ENCODE measurements around the gene TRAPPC12. TPM values are rescaled to one million over a fixed set of nuclear protein-coding genes. Genes with fewer than 3 reads are reported as not detected.

TRAPPC12 gene
- polyA plus RNA-seq, 1 donor (not counting 4 experiments of a cell fraction or from before 2014, with no cell fraction given), result 44.2 TPM

GRCh38 chr2:3424171-3424795 is 44.8 kb downstream of the TRAPPC12 start:
- H3K27ac ChIP-seq (ENCODE audit: control insufficient read depth, insufficient read depth, low read length), result no peak overlapping the region
- peaks cover 35 to 46% of the 10 kb centered on the region in 2 experiments for H3K36me3 ChIP-seq (ENCODE audit: control insufficient read depth in 2 of 2, extremely low read depth in 1 of 2, insufficient read depth in 2 of 2, low read length in 2 of 2)
- dilution Hi-C loops (cut with MboI; ENCODE audit: extremely low pct_ligation_motif_present, low sequenced_read_pairs), result no loop called here
- H3K9me3 ChIP-seq (ENCODE audit: control insufficient read depth, low read depth, low read length), result no peaks in the 10 kb centered on the region
- no peak for FAIRE-seq
- no peak overlapping the region for H3K4me2 ChIP-seq (ENCODE audit: control insufficient read depth, extremely low read depth, insufficient read depth, low read depth, low read length)
- H3K4me1 ChIP-seq (ENCODE audit: control insufficient read depth, extremely low read depth, insufficient read depth, low read length), result no peaks in the 10 kb centered on the region
- H3K27me3 ChIP-seq (ENCODE audit: control insufficient read depth, extremely low read depth, insufficient read depth, low read length), result no peaks in the 10 kb centered on the region
- H3K4me3 ChIP-seq (ENCODE audit: control insufficient read depth in 2 of 3, extremely low read depth in 1 of 3, insufficient read depth in 2 of 3, low read depth in 1 of 3, low read length in 3 of 3), result no peak overlapping the region
- H2AFZ ChIP-seq (ENCODE audit: control insufficient read depth, low read length), result no peak overlapping the region
- H3K9ac ChIP-seq (ENCODE audit: control insufficient read depth, extremely low read depth, insufficient read depth, low read length), result no peak overlapping the region
- H4K20me1 ChIP-seq (ENCODE audit: control insufficient read depth, extremely low read depth, insufficient read depth, low read length), result no peaks in the 10 kb centered on the region
- peaks cover 3% of the 10 kb centered on the region for H3K79me2 ChIP-seq (ENCODE audit: control insufficient read depth, insufficient read depth, low read length)
- no peaks in the 10 kb centered on the region for H3K9me1 ChIP-seq (ENCODE audit: control insufficient read depth, extremely low read depth, insufficient read depth, low read length)
- no peak for TF ChIP-seq EZH2 (IDR thresholded peaks at IDR 0.05; ENCODE audit: low read length)
- TF ChIP-seq, protein P1, sequence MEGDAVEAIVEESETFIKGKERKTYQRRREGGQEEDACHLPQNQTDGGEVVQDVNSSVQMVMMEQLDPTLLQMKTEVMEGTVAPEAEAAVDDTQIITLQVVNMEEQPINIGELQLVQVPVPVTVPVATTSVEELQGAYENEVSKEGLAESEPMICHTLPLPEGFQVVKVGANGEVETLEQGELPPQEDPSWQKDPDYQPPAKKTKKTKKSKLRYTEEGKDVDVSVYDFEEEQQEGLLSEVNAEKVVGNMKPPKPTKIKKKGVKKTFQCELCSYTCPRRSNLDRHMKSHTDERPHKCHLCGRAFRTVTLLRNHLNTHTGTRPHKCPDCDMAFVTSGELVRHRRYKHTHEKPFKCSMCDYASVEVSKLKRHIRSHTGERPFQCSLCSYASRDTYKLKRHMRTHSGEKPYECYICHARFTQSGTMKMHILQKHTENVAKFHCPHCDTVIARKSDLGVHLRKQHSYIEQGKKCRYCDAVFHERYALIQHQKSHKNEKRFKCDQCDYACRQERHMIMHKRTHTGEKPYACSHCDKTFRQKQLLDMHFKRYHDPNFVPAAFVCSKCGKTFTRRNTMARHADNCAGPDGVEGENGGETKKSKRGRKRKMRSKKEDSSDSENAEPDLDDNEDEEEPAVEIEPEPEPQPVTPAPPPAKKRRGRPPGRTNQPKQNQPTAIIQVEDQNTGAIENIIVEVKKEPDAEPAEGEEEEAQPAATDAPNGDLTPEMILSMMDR (optimal IDR thresholded peaks at IDR 0.05 in 1 of 3, IDR thresholded peaks at IDR 0.05 in 1 of 3, conservative IDR thresholded peaks at IDR 0.05 in 1 of 3; ENCODE audit: extremely low read depth in 1 of 3, insufficient read depth in 2 of 3, low read length in 3 of 3), result no peak
- DNase-seq (ENCODE audit: low read depth, low spot score), result no peak

GRCh38 chr2:3426615-3427014 is 47.1 kb downstream of the TRAPPC12 start:
- FAIRE-seq (no peak), DNase-seq (ENCODE audit: low read depth, low spot score) (no peak)
- Histone ChIP-seq H3K4me2 (ENCODE audit: control insufficient read depth, extremely low read depth, insufficient read depth, low read depth, low read length) (no peak overlapping the region), H3K9ac (ENCODE audit: control insufficient read depth, extremely low read depth, insufficient read depth, low read length) (no peak overlapping the region), H2AFZ (ENCODE audit: control insufficient read depth, low read length) (no peak overlapping the region), H3K4me3 (ENCODE audit: control insufficient read depth in 2 of 3, extremely low read depth in 1 of 3, insufficient read depth in 2 of 3, low read depth in 1 of 3, low read length in 3 of 3) (no peak overlapping the region), H4K20me1 (ENCODE audit: control insufficient read depth, extremely low read depth, insufficient read depth, low read length) (peaks cover 4% of the 10 kb centered on the region), H3K4me1 (ENCODE audit: control insufficient read depth, extremely low read depth, insufficient read depth, low read length) (no peaks in the 10 kb centered on the region), H3K79me2 (ENCODE audit: control insufficient read depth, insufficient read depth, low read length) (peaks cover 3% of the 10 kb centered on the region), H3K27ac (ENCODE audit: control insufficient read depth, insufficient read depth, low read length) (no peak overlapping the region), H3K9me1 (ENCODE audit: control insufficient read depth, extremely low read depth, insufficient read depth, low read length) (no peaks in the 10 kb centered on the region), H3K27me3 (ENCODE audit: control insufficient read depth, extremely low read depth, insufficient read depth, low read length) (no peaks in the 10 kb centered on the region), H3K36me3 (ENCODE audit: control insufficient read depth in 2 of 2, extremely low read depth in 1 of 2, insufficient read depth in 2 of 2, low read length in 2 of 2) (peaks cover 35 to 48% of the 10 kb centered on the region in 2 experiments), H3K9me3 (ENCODE audit: control insufficient read depth, low read depth, low read length) (no peaks in the 10 kb centered on the region)
- dilution Hi-C loops (cut with MboI; ENCODE audit: extremely low pct_ligation_motif_present, low sequenced_read_pairs), result no loop called here
- no peak for TF ChIP-seq EZH2 (IDR thresholded peaks at IDR 0.05; ENCODE audit: low read length)
- TF ChIP-seq, protein P1 (optimal IDR thresholded peaks at IDR 0.05 in 1 of 3, IDR thresholded peaks at IDR 0.05 in 1 of 3, conservative IDR thresholded peaks at IDR 0.05 in 1 of 3; ENCODE audit: extremely low read depth in 1 of 3, insufficient read depth in 2 of 3, low read length in 3 of 3), result no peak
